CD4-positive, alpha-beta T cell treated with Interferon alpha-2 for 1 hour (primary cell): ENCODE measurements around the gene ESPNL.

Source experiments
- DNase-seq, 2 donors: peaks; one replicate each; pipeline ENCODE4 v3.0.0-alpha.2; 2020 to 2022

ESPNL gene

GRCh38 chr2:238130696-238131628 lies 30.8 kb downstream of the ESPNL start:
- no peak for DNase-seq

GRCh38 chr2:238131761-238132462 lies 31.8 kb downstream of the ESPNL start:
- DNase-seq, result no peak

GRCh38 chr2:238132463-238133450 lies 32.6 kb downstream of the ESPNL start:
- DNase-seq, result no peak

GRCh38 chr2:238133499-238134392 lies 33.6 kb downstream of the ESPNL start:
- no peak for DNase-seq

GRCh38 chr2:238134393-238134785 lies 34.2 kb downstream of the ESPNL start:
- DNase-seq, result no peak

GRCh38 chr2:238135601-238136150 lies 35.5 kb downstream of the ESPNL start:
- no peak for DNase-seq

- DNase-seq, result peak in 1 of 2 donors; percentile 67
Observed at GRCh38 chr2:238136820-238137537, 36.8 kb downstream of the ESPNL start.

GRCh38 chr2:238137885-238138284 lies 37.7 kb downstream of the ESPNL start:
- no peak for DNase-seq

GRCh38 chr2:238138331-238139195 lies 38.4 kb downstream of the ESPNL start, which contains the start of gene KLHL30:
KLHL30 (plus strand) TSS chr2:238138668; CDS start chr2:238140755, 2,087 bp downstream.
- DNase-seq, result no peak

- DNase-seq, result peak in 1 of 2 donors; percentile 30
Observed at GRCh38 chr2:238139196-238140039, 39.3 kb downstream of the ESPNL start.

- DNase-seq, result no peak
Observed at GRCh38 chr2:238140040-238140439, 39.9 kb downstream of the ESPNL start.

- DNase-seq, result no peak
Observed at GRCh38 chr2:238140721-238141540, 40.8 kb downstream of the ESPNL start.

- peak in 1 of 2 donors; percentile 20 for DNase-seq
Observed at GRCh38 chr2:238141541-238142318, 41.6 kb downstream of the ESPNL start.

- DNase-seq, result no peak
Observed at GRCh38 chr2:238142382-238143205, 42.5 kb downstream of the ESPNL start.

GRCh38 chr2:238143239-238143951 lies 43.3 kb downstream of the ESPNL start:
- no peak for DNase-seq
